Eye (tissue), 1 donor: ENCODE measurements around the gene DLGAP1.

Experiments used
- DNase-seq: peaks from one replicate; pipeline ENCODE4 v3.0.0-alpha.2; 2015

Gene DLGAP1

DNA sequence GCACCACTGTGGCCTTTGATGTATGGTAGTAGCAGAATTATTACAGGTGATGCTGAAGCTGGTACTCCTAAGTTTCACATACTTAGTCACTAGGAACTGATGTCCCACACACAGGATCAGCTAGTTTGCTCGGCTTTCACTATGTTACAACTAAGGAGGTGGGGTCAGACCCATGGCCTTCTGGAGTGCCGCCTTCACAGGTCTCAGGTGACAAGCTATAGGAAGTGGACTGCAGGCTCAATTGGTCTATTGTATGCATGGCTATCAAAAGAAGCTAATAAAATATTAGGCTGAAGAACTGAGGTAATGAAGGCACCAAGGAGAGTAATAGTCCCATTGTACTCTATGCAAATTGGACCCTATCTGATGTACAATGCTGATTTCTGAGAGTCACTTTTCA is 170.6 kb downstream of the DLGAP1 start:
- no peak for DNase-seq

GRCh38 chr18:4283746-4284291 is 171.3 kb downstream of the DLGAP1 start:
- no peak for DNase-seq

- DNase-seq = no peak
Measured at GRCh38 chr18:4282954-4283353, 172.2 kb downstream of the DLGAP1 start.

DNA sequence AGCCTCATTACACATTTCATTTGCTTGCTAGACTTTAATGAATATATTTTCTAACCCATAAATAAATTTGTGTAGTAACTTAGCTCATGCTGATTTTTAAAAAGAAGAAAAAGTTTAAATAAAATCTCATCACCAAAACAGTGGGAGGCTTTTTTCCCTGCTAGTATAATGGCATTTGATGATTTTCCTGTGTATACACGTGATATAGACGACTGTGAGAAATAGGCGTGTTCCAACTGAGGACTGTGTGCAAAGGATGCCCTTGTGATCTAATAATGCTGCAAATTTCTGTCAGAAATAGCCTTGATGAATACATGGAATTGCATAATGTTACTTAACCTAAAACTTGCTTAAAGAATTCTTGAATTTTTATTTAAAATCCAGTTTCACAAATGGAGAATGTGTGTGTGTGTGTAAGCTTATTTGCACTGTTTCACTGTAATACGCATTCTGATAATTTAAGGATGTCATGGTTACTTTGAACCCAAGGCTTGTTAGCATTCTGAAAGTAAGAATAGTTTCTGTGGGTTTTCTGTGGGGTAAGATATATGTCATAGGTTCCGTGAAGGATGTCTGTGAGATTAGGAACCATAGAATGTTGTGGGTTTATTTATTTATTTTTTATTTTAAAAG is 178.0 kb downstream of the DLGAP1 start:
- DNase-seq = no peak

- DNase-seq = no peak
Measured at GRCh38 chr18:4271952-4272351, 183.2 kb downstream of the DLGAP1 start.

DNA sequence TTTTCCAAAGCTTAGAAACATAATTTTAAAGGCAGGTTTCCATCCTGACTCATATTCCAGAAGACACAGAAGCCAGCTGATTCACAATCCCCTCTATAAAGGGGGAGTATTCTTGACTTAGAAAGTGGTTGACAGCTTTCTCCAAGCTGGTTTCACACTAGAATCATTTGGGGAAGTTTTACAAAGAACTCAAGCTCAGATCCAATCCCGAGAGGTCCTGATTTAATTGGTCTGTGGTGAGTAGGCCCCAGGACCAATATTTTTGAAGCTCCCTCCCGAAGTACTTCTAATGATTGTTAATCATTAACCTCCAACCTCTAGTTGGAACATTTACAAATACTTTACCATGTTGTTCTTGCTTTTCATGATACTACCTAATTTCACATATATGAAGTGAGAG is 184.1 kb downstream of the DLGAP1 start:
- no peak for DNase-seq

- no peak for DNase-seq
Measured at GRCh38 chr18:4270016-4270415, 185.1 kb downstream of the DLGAP1 start.

GRCh38 chr18:4267641-4268040 is 187.5 kb downstream of the DLGAP1 start:
- no peak for DNase-seq

DNA sequence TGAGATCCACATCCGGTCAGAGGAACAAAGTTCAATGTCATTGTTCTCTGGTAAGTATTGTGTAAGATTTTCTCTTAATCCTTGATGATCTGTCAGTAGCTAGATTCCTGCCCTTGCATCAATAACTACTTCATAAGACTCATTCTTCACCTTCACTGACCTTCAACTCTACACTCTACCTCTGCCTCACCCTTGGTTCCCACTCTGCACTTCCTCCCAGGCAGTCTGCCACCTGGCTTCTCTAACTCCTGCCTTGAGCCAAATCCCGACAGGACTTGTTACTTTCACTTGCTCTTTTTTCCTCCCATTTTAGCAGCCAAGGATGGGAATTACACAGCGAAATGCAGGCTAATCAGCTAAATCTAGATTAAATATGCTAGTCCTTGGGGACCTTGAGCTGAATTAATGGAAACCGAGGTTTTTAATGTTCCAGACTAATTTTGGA is 190.7 kb downstream of the DLGAP1 start:
- no peak for DNase-seq

- DNase-seq = no peak
Measured at GRCh38 chr18:4260107-4260506, 195.0 kb downstream of the DLGAP1 start.

- DNase-seq = no peak
Measured at GRCh38 chr18:4256766-4257417, 198.2 kb downstream of the DLGAP1 start.

DNA sequence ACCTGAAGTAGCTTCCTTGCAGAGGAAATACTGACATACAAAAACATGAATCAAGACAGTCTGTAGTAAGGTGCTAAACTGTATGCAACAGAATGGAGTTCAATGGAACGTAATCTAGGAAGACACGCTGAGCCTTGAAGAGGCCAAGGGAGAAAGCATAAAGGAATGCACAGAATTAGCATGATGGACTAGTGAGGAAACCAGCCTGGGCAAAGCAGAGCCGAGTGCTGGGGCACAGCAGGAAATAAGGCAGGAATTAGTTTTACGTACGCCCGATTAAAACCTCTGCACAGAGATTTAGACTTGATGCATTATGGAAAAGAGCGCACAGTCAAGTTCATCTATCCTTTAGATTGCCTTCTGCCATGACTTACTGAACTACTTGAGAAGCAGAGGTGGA is 200.3 kb downstream of the DLGAP1 start:
- no peak for DNase-seq

DNA sequence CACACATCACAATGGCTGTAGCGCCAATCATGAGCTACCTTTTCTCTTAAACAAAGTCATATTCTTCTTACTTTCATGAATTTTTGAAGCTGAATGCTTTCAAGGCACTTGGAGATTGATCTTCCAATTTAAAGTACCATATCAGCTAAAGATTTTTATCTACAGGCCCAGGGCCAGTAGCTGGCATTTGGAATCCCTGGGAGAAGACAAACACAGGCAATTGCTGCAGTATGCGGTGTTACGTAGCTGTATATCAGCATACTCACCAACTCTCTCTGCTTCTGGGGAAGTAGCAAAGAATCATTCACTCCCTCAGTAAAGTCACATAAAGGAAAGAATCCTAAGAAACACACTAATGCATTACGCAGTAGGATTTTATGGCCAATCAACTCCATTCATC is 202.3 kb downstream of the DLGAP1 start:
- no peak for DNase-seq

DNA sequence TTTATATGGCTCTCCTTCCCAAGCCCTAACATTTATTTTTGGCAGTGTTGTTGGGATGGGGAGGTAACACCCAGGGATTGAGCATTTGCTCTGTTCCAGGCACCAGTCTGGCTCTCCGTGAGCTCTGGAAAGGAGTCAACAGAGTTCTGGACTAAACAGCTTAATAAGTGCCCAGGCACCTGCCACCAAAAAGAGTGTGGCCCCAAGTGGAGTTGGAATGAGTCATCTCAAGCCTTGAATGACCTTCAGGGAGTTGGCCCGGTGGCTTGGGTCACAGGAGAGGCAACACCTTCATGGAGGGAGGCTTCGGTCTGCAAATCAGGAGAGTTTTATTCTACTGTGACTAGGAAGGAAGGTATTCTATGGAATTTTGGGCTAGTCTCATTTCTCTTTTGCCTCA is 203.2 kb downstream of the DLGAP1 start:
- no peak for DNase-seq

DNA sequence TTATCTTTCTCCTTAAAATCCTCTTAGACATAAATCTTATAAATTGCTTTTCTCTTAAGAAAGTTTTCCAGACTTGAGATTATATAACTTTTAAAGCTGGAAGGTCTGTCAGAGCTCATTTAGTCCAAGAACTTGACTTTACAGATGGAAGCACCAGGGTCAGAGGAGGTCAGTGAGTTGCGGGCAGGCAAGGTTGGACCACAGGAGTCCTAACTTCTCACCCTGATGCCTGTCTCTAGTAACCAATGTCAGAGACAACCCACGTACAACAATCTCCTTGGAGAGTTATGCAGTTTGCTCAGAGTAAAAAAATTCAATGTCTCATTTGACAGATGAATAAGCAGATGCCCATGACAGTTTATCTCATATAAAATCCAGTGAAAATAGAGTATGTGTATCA is 203.9 kb downstream of the DLGAP1 start:
- DNase-seq = no peak

DNA sequence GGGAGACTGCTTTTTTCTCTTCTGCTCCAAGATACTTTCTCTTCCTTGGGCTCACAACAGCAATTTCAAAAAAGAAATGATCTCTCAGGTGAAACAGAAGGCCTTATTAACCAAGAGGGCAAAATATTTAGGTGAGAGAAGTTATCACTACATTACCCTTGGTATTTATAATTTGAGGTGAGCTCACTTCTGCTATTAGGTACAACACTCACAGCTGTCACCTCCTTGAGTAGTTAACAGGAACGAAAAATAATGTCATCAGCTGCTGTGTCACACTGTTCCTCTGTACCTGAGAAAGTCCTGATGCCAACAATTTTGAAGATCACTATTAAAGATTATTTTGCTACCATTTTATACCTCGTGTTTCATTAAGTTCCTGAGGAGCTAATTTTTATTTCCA is 205.0 kb downstream of the DLGAP1 start:
- no peak for DNase-seq

- DNase-seq = no peak
Measured at GRCh38 chr18:4248686-4249085, 206.4 kb downstream of the DLGAP1 start.

DNA sequence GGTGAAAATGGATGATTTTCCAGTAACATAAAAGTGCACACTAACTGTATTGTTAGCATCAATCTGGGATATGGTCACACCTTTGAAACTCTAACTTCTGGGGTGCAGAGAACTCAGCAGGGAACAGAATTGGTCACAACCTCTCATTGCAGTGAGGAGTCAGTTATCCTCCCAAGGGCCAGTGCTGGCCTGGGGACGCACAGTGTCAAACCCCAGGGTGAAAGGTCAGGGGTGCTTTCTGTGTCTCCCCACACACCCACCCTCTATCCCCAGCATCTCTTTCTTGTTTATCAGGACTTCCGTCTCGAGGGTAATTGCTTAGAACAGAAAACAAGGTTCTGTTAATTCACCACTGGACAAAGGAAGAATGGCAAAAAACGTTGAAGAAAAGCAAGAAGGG is 208.7 kb downstream of the DLGAP1 start:
- no peak for DNase-seq

DNA sequence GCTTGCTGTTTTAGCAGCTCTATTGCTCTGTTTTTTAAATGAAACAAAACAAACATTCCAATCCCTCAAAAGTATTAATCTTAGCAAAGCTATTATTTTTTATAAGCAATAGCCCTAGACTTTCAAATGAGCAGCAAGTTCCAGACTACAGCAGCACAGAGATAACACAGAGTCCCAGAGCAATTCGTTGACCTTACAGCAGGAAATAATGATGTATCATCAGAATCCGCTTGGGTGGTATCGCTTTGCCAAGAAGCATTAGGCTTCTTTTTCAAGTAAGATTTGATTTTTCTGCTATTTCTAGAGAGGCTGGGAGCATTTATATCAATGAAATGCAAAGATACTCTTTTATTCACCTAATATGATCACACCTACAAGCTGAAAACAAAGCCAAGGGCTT is 209.7 kb downstream of the DLGAP1 start:
- DNase-seq = no peak

GRCh38 chr18:4242431-4243161 is 212.5 kb downstream of the DLGAP1 start:
- DNase-seq = no peak

DNA sequence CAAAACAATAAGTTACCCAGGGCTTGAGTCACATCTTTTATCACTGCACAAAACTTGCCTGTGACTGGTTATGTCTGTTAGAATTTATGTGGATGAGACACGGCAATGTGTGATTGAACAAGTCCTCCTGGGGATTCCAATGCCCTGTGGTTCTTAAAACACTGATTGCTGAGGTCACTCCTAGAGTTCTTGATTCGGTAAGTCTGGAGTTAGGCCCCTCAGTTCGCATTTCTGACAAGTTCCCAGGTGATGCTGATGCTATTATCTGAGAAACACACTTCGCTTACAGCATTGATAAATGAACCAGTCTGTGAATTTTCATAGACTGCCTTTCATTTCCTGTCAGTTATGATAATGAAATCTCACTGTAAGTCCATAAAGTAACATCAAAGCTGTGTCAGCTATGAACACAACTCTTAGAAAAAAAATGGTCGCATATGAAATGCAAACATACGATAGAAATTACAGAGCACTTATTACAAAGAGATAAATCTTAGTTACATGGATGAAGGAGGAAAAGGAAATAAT is 214.0 kb downstream of the DLGAP1 start:
- DNase-seq = no peak

- no peak for DNase-seq
Measured at GRCh38 chr18:4238966-4239365, 216.1 kb downstream of the DLGAP1 start.

DNA sequence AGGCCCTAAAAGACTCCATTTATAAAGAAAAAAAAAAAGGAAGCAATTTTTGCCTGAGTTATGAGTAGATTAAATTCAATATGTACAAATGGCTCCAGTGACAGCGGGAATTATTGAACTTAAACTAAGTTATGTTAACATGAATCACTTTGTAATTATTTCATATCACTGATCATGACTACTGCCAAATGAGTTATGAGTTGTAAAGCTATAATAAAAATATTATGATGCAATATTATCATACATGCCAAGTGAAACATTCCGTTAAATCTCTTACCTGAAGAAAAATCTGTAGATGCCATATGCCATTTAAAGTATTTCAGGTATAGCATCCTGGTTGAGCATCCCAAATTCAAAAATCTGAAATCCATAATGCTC is 217.5 kb downstream of the DLGAP1 start:
- DNase-seq = no peak
